PC-9 (cell line): ENCODE measurements around the gene FNDC3B. TPM values are rescaled to one million over a fixed set of nuclear protein-coding genes. Genes with fewer than 3 reads are reported as not detected.
A peak's percentile ranks its signal among the peaks of the same experiment; 100 is the strongest.

Source experiments
- BruUV-seq: library from RNA; stranded (reverse); fragments of 400-500 nt; replicated peaks from 2 replicates; lab custom pipeline; 2021; lab: Mats Ljungman, UMichigan
- CTCF ChIA-PET: fragments of 300-600 bp; sonication (Branson Sonifier 250); formaldehyde crosslinking; loops from one replicate; lab custom pipeline; 2022; ENCODE audit warnings: antibody characterized with exemption; lab: Charles Lee
- POLR2A ChIA-PET: fragments of 300-600 bp; sonication (Branson Sonifier 250); formaldehyde crosslinking; loops from one replicate; lab custom pipeline; 2022; ENCODE audit warnings: antibody characterized with exemption; ENCODE audit not compliant: unreplicated experiment; lab: Charles Lee
- DNase-seq, 2 experiments: peaks; one replicate each; pipeline versions ENCODE4 v3.0.0 to v3.0.0-alpha.2; 2015 to 2022; ENCODE audit warnings: mixed read lengths in 1 of 2
- H2AFZ ChIP-seq: fragments of 200-600 bp; sonication (generic); 2 replicates; pipeline ENCODE4 v1.8.1; 2017; ENCODE audit warnings: antibody characterized with exemption
- H3F3A ChIP-seq: fragments of 200-600 bp; sonication (generic); 2 replicates; pipeline ENCODE4 v1.8.1; 2017; ENCODE audit warnings: antibody characterized with exemption, mild to moderate bottlenecking, low read depth; ENCODE audit not compliant: insufficient read depth
- H3K27ac ChIP-seq: fragments of 200-600 bp; sonication (generic); 2 replicates; pipeline ENCODE4 v1.6.1; 2016; ENCODE audit warnings: mixed run types
- H3K27me3 ChIP-seq: fragments of 200-600 bp; sonication (generic); 2 replicates; pipeline ENCODE4 v1.6.1; 2016; ENCODE audit warnings: low read depth, mixed run types; ENCODE audit not compliant: insufficient read depth
- H3K36me3 ChIP-seq: fragments of 200-600 bp; sonication (generic); 2 replicates; pipeline ENCODE4 v1.6.1; 2016; ENCODE audit warnings: low read depth, mixed run types
- H3K4me1 ChIP-seq: fragments of 200-600 bp; sonication (generic); replicated peaks from 2 replicates; pipeline ENCODE4 v1.6.1; 2016; ENCODE audit warnings: mixed run types; ENCODE audit not compliant: insufficient read depth
- H3K4me2 ChIP-seq: fragments of 200-600 bp; sonication (generic); 2 replicates; pipeline ENCODE4 v1.6.1; 2017; ENCODE audit warnings: mixed run types
- H3K4me3 ChIP-seq: fragments of 200-600 bp; sonication (generic); 2 replicates; pipeline ENCODE4 v1.6.1; 2016; ENCODE audit warnings: mixed run types
- H3K79me2 ChIP-seq: fragments of 200-600 bp; sonication (generic); 2 replicates; pipeline ENCODE4 v1.6.1; 2017; ENCODE audit warnings: low read depth, mixed run types
- H3K9me2 ChIP-seq: fragments of 200-600 bp; sonication (generic); 2 replicates; pipeline ENCODE4 v1.8.1; 2017; ENCODE audit warnings: mild to moderate bottlenecking; ENCODE audit not compliant: insufficient read depth
- H3K9me3 ChIP-seq: fragments of 200-600 bp; sonication (generic); 2 replicates; pipeline ENCODE4 v1.8.1; 2016; ENCODE audit warnings: low read depth; ENCODE audit not compliant: insufficient read depth
- H4K20me1 ChIP-seq: fragments of 200-600 bp; sonication (generic); 2 replicates; pipeline ENCODE4 v1.8.1; 2017; ENCODE audit not compliant: insufficient read depth
- EZH2 ChIP-seq: fragments of 200-600 bp; sonication (generic); IDR thresholded peaks from 2 replicates; pipeline ENCODE4 v1.8.0; 2017; ENCODE audit warnings: antibody characterized with exemption, low read depth
- intact Hi-C: fragments of 100-400 bp; cut with micrococcal nuclease; formaldehyde crosslinking; loops from one replicate; pipeline ENCODE4 v1.10.0; 2022; ENCODE audit not compliant: unreplicated experiment
- total RNA-seq: library from RNA; stranded (reverse); gene quantifications from 2 replicates; pipeline ENCODE4 v1.2.3, GENCODE V29; 2021
- TF ChIP-seq, protein P1 (sequence below): fragments of 200-600 bp; sonication (generic); conservative IDR thresholded peaks from 2 replicates; pipeline ENCODE4 v1.6.1; 2017; ENCODE audit warnings: mixed run types, antibody characterized with exemption, mild to moderate bottlenecking, moderate library complexity

The FNDC3B gene
- total RNA-seq, 1 experiment from 2014 or later, result 106 TPM

GRCh38 chr3:172129850-172130716 is 90.7 kb downstream of the FNDC3B start:
- no peaks in the 10 kb centered on the region for H3K27me3 ChIP-seq
- BruUV-seq, result no TSS peak
- H3K4me3 ChIP-seq, result peak overlapping the region; percentile 11
- H3K4me2 ChIP-seq, result peak overlapping the region; percentile 66
- peaks cover 68% of the 10 kb centered on the region for H3K36me3 ChIP-seq
- peaks cover 94% of the 10 kb centered on the region for H3K79me2 ChIP-seq
- peak; percentile 95 to 99 for DNase-seq
- peaks cover 20% of the 10 kb centered on the region for H4K20me1 ChIP-seq
- H2AFZ ChIP-seq, result no peak overlapping the region
- H3K4me1 ChIP-seq, result peaks cover 97% of the 10 kb centered on the region
- TF ChIP-seq, protein P1, sequence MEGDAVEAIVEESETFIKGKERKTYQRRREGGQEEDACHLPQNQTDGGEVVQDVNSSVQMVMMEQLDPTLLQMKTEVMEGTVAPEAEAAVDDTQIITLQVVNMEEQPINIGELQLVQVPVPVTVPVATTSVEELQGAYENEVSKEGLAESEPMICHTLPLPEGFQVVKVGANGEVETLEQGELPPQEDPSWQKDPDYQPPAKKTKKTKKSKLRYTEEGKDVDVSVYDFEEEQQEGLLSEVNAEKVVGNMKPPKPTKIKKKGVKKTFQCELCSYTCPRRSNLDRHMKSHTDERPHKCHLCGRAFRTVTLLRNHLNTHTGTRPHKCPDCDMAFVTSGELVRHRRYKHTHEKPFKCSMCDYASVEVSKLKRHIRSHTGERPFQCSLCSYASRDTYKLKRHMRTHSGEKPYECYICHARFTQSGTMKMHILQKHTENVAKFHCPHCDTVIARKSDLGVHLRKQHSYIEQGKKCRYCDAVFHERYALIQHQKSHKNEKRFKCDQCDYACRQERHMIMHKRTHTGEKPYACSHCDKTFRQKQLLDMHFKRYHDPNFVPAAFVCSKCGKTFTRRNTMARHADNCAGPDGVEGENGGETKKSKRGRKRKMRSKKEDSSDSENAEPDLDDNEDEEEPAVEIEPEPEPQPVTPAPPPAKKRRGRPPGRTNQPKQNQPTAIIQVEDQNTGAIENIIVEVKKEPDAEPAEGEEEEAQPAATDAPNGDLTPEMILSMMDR, result no peak
- TF ChIP-seq EZH2, result no peak
- POLR2A ChIA-PET, result interaction anchor here (0.6 to 0.7 kb wide), 4 partner anchors 10 to 484 kb away, joined by 3 to 7 read pairs (median 5); no protein-coding TSS in a partner anchor
- H3K9me2 ChIP-seq, result no peaks in the 10 kb centered on the region
- CTCF ChIA-PET, result interaction anchor here (0.6 kb wide), 1 partner anchor 43 kb away, joined by 3 read pairs; no protein-coding TSS in a partner anchor
- peaks cover 96% of the 10 kb centered on the region for H3F3A ChIP-seq
- intact Hi-C loops, result loop anchor here (1.0 to 5.0 kb wide), 5 partner anchors 10 to 318 kb away; partner anchors contain the start of gene PLD1
- no peaks in the 10 kb centered on the region for H3K9me3 ChIP-seq
- H3K27ac ChIP-seq, result peak overlapping the region; percentile 78

DNA sequence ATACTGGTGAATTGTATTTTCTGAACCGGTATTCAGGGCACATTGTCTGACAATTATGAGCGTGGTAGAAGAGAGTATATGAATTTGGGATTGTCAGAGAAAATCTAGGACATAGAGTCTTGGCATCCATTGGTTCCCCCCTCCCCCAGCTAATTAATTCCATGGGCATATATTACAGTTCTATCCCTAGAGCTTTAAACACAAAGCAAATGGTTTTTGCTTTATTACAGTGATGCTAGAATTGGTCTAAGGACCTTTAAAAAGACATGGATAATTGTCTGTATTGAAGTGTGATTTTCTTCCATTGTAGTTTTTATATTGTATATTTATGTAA is 91.3 kb downstream of the FNDC3B start:
- CTCF ChIA-PET, result interaction anchor here (0.6 kb wide), 1 partner anchor 42 kb away, joined by 3 read pairs; no protein-coding TSS in a partner anchor
- H3K4me1 ChIP-seq, result peaks cover 97% of the 10 kb centered on the region
- peak overlapping the region; percentile 78 for H3K27ac ChIP-seq
- H3K4me3 ChIP-seq, result peak overlapping the region; percentile 11
- POLR2A ChIA-PET, result no interaction called here
- H3K4me2 ChIP-seq, result peak overlapping the region; percentile 66
- H3K36me3 ChIP-seq, result peaks cover 68% of the 10 kb centered on the region
- peaks cover 94% of the 10 kb centered on the region for H3K79me2 ChIP-seq
- no peaks in the 10 kb centered on the region for H3K27me3 ChIP-seq
- no TSS peak for BruUV-seq
- no peak for DNase-seq
- H3K9me2 ChIP-seq, result no peaks in the 10 kb centered on the region
- H4K20me1 ChIP-seq, result peaks cover 20% of the 10 kb centered on the region
- no peaks in the 10 kb centered on the region for H3K9me3 ChIP-seq
- no peak overlapping the region for H2AFZ ChIP-seq
- peaks cover 96% of the 10 kb centered on the region for H3F3A ChIP-seq
- TF ChIP-seq EZH2, result no peak
- TF ChIP-seq, protein P1, result no peak
- intact Hi-C loops, result loop anchor here (1.0 to 5.0 kb wide), 4 partner anchors 10 to 318 kb away; partner anchors contain the start of gene PLD1

DNA sequence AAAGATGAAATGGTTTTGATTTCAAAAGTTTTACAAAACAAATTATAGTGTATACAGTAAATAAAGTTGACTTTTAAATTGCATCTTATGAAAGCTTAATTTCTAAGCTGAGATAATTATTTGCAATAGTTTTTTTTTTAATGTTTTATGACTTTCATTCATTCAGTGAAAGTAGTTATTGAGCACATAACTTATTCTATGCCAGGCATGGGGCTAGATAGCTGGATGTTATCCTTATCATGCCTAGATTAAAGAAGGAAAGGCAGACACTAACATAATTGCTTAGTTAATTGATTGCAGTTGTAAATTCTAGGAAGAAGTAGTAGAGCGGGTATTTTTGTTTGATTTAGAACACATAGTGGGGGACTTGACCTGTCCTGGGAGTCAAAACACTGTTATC is 92.4 kb downstream of the FNDC3B start:
- Histone ChIP-seq H3K4me1 (peaks cover 97% of the 10 kb centered on the region), H3K36me3 (peaks cover 67% of the 10 kb centered on the region), H3K4me2 (0 out of 2 replicates have a peak overlapping the region, but pooled peaks have one; percentile 8), H3F3A (peaks cover 96% of the 10 kb centered on the region), H4K20me1 (peaks cover 15% of the 10 kb centered on the region), H3K9me3 (no peaks in the 10 kb centered on the region), H3K4me3 (no peak overlapping the region), H2AFZ (no peak overlapping the region), H3K27ac (peak overlapping the region; percentile 78), H3K79me2 (peaks cover 94% of the 10 kb centered on the region), H3K27me3 (no peaks in the 10 kb centered on the region), H3K9me2 (no peaks in the 10 kb centered on the region)
- no peak for TF ChIP-seq EZH2
- TF ChIP-seq, protein P1, result no peak
- POLR2A ChIA-PET, result no interaction called here
- CTCF ChIA-PET, result interaction anchor here (0.7 kb wide), 1 partner anchor 44 kb away, joined by 3 read pairs; no protein-coding TSS in a partner anchor
- BruUV-seq, result no TSS peak
- DNase-seq, result no peak
- intact Hi-C loops, result loop anchor here (2.0 to 5.0 kb wide), 2 partner anchors 21 to 319 kb away; partner anchors contain the start of gene PLD1
